Measurements from ENCODE around the gene GKN1.

GKN1 gene

DNA sequence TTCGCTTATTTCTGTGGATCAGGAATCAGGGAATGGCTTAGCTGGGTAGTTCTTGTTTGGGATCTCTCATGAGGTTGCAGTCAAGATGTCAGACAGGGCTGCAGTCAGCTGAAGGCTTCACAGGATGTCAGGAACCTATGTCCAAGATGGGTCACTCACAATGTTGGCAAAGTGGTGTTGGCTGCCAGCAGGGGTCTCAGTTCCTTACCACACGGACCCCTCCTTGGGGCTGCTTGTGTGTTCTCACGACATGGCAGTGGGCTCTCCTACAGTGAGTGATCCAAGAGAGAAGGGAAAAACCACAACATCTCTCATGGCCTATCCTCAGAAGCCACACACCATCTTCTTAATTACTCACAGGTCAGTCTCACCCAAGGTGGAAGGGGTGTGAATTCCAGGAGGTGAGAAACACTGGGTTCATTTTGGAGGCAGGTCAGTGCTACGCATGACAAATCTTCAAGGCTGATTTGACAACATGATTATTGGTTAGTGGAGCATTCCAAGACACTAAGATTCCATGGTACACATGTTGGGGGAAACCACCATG, 37.2 kb downstream of the GKN1 start:
- no peak for DNase-seq

DNA sequence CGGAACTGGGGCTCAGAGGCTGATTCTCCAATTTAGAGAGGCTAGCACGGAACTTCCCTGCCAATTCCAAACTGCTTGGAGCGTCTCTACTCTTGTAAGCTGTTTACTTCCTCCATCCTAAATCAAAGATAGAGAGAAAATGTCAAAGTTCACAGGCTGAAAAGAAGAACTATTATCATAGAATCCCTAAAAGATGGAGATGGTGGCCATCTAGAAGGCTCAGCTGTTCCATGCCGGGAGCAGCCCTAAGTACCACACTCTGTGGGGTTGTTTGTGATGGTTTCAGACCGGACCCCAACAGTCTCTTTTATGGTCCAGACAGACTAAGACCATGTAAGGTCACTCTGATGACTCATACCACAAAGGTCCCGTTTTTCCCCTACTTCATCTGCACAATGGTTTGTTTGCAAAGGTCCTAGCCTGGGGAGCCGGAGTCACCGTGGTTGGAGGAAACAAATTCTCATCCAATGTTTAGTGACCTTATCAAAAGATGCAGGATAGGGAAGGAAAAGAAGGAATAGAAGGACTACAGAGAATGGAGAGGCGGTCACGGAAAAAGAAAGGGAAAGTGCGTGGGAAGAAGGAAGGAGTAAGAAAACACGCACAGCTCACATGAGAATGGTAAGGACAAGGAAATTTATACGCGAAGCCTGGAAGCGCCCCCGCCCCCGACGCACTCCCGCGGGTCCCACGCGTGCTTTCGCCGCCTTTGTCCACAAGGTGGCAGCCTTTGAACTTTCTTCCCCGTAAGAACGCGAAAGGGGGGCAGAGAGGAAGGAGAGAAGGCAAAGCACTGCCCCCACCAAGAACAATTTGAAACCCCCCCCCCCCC, 38.1 kb downstream of the GKN1 start:
- DNase-seq = peak; percentile 51

DNA sequence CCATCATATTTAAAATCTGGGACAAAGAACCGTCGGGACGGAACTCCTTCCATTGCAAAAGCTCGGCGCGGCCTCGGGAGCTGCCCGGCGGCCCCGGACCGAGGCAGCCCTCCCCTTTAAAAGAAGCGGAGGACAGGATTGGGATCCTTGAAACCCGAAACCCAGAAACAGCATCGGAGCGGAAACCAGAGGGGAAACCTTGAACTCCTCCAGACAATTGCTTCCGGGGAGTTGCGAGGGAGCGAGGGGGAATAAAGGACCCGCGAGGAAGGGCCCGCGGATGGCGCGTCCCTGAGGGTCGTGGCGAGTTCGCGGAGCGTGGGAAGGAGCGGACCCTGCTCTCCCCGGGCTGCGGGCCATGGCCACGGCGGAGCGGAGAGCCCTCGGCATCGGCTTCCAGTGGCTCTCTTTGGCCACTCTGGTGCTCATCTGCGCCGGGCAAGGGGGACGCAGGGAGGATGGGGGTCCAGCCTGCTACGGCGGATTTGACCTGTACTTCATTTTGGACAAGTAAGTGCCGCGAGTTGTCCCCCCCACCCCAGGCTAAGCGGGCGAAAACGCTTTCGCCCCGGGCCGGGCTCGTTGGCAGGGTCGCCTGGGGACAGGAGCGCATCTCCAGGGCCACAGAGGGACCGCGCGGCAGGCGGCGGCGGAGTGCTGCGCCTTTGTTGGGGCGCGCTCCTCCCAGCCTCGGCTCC, 38.9 kb downstream of the GKN1 start, which contains the start of gene ANTXR1:
ANTXR1 (plus strand) TSS at position 38 of the 698 bp plus-strand sequence; CDS start at position 359, 321 bp downstream.
- DNase-seq = peak; percentile 7

DNA sequence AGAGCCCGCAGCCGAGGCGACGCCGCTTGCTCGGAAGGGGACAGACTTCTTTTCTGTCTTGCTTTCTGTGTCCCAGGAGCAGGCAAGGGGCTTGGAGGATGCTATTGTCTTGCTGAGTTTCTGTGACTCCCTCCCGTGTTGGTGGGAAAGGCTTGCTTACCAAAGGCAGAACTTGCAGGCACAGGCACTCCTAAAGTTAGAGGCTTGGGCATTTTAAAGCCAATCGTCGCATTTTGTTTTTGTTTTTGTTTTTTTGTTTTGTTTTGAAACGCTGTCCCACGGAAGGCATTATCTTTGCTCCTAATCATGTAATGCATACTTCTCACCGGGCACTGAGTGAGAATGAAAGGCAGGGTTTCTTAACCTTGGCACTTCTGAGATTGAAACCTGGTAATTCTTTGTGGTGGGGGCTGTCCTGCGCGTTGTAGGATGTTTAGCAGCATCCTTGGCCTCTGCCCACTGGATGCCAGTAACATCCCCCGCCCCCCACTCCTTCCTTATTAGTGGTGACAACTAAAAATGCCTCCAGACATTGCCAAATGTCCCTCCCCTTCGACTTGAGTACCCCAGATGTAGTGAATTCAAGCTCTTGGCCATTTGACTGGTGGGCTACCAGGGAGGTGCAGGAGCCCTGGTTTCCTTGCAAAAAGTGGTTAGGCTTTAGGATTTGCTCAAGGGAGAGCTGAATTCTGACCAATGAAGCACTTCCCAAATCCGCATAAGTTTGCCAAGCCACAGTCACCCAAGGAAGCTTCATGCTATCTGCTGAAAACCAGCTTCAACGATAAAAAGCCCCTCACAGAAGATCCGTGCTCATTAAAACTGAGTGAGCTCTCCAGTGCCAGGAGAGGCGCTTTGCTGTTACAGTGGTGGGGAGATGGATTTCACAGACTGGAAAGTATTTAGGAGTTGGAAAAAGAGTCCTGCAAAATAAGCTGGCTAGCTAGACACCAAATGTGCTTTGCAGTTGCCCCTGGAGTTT, 39.7 kb downstream of the GKN1 start:
- DNase-seq = no peak

DNA sequence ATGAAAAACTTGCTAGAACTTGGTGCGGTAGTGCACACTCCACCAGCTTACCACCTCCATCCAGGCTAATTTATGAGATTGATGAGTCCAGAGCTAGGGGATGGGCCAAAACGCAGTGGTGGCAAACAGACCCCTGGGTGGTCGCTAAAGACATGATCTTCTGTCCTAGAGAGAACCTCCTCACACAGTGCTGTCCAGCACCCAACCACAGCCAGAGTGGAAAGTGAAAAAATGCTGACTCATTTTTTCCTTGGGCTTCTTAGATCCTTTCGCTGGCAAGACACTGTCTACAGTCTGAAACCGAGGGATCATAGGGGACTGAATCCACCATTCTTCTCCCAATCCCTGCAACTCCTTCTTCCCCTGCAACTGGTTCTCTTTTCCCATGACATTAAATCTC, 42.6 kb downstream of the GKN1 start:
- DNase-seq = no peak

DNA sequence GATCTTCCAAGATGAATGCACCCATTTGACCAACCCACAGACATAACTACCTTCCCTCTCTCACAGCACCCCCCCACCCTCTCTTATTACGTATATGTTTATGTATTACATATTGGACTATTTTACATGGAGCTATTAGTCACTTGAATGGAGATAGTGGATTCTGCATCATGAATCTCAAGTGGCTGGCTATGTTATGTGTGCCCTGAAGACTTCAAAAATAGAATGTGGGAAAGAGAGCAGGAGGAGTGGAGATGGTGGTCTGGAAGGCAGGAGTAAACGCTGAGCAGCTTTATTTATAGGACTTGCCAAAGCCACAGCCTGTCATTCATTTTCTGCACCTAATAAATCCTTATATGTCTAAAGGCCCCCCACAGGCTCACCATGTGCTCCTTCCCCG, 43.4 kb downstream of the GKN1 start:
- DNase-seq = no peak

DNA sequence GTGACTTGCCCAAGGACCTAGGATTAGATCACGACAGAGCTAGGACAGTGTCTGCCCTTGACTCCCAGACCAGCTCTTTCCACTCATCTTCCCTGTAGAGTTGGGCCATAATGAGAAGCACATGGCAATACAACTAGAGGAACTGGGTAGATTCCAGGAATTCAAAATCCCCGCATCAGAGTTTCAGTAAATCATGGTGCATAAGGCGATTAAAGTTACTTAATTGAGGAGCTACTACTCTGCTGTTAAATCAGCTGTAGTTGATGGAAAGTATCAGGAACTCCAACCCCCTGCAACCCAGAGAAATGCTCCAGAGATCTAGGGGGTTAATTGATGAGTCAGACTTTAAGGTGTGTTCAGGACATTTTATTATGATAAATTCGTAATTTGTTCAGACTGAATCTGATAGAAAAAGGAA, 44.3 kb downstream of the GKN1 start:
- no peak for DNase-seq

DNA sequence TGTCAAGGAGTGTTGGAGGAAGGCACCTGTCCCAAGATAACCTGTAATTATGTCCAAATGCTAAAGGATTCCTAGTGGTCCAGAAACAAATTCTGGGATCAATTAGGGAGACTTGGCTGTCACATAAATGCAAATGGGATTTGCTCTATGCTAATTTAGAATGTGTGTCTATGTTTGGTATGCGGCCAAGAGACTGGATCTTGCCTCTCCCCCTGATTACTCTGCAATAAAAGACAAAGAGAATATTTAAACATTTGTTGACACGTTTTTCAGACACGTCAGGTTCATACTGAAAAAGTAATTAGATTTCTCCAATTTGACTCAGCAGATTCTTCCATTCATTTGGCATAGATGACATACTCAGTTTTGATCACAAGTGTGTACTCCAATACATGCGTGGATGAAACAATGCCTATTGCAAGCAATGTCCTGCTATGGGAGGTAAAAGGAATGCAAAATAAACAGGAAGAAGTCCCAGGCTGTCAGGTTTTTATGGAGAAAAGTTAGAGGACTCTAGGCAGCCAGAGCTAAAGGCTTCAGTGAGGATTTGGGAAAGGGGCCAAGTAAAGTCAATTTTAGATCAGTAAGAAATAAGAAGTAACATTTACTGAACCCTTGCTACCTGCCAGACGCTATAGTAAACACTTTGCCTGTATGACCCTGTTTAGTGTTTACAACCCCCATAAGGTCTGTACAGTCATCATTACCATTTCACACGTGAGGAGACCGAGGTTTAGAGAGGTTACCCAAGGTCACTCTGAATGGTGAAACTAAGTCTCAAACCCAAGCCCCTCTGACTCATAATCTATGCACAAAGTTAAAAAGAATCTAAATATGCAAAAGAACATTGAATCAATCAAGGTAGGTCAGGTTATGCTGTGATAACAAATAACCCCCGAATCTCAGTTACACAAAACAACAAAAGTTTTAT, 46.3 kb downstream of the GKN1 start:
- no peak for DNase-seq

DNA sequence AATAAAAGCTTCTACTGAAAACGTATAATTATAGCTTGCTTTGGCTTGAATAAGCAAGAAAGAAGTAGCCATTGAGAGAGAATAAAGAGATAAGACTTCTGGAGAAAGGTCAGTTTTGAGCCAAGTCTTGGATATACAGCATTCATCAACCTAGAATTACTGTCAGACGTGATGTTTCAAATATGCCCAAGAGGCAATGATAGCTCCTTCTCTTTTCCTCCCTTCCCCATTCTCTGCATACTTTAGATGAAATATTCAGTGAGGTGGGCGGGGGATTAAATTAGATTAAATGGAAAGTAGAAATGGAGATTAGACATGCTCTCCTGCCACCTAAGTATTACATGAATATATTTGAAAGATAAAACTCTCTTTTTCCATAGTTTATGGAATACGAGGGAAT, 47.3 kb downstream of the GKN1 start:
- no peak for DNase-seq

DNA sequence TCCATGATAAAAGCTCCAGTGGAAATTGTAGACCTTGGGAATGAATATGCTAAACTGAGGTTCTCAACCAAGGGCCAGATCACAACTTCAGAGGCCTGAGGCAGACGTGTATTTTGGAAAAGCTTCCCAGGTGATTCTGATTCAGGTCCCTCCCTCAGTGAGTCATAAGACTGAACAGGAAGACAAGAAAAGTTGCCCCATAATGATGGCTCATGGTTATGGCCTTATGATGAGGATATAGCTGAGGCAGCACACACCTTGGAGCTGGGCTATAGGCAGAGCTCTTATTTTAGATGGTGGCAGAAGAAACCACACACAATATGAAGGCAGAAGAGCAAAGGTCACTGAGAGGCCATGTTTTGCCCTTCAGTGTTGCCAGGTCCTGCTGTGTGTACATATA, 48.1 kb downstream of the GKN1 start:
- no peak for DNase-seq

DNA sequence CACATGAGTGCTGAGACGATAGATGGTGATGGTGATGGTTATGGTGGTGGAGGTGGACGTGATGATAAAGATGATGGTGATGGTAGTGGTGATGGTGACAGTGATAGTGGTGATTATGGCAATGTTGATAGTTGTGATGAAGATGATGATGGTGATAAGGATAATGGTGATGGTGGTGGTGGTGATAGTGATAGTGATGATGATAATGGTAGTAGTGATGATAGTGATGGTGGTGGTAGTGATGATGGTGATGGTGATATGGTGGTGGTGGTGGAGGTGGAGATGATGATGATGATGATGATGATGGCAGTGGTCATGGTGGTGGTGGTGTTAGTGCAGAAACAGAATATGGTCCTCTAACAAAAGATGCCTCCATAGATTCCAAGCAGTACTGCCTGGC, 48.8 kb downstream of the GKN1 start:
- no peak for DNase-seq

DNA sequence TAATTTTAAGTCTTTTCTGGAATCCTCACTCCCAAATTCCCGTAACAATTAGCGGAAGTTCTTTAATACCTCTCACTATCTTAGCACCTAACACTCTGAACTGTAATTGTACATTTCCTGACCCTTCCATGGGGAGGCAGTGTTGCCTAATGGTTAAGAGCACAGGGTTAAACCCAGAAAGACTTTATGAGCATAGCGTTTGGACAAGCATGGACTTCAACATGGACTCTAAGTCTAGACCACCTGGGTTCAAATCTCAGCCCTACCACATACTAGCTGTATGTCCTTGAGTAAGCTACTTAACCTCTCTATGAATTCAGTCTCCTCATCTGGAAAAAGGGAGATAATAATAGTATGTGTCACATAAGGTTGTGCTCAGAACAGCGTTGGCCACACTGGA, 51.6 kb downstream of the GKN1 start:
- no peak for DNase-seq

DNA sequence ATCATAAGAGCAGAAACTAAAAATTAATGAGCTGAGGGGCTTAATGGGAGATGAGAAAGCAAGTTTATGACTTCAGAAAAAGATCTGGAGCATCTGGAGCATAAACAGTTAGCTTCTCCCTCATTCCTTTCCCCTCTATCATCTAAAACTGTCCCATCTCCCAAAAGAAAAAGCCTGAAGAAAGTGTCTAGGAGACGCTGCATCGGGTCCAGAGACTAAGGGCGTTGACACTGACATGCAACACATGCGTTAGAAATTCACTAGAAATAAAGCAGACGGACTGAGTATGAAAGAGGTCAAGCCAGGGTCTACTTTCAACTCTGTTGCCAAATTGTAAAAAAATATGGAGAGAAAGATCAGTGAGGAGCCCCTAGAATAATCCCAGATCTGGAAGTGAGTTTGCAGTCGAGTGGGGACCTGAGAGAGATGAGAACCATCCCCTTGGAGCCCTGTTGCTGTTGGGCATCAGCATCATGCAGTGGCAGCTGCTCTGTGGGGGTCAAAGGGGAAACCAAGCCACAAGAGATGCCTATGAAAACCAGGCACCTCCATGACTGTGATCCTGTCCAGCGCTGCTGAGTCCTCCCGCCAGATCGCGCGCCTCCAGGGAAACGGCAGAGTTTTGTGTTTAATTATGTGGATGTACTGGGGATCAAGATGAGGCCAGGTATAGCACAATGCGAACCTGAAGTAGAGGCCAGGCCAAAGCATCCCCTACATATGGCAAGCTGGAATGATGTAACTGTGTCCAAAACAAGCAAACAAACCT, 52.4 kb downstream of the GKN1 start:
- DNase-seq = no peak

Data from stimulated activated CD4-positive, alpha-beta T cell treated with anti-CD3 and anti-CD28 coated beads, Interleukin-4, amount 100 ng/mL, for 1 hour (primary cell).